PFSK-1 (cell line): Measurements from ENCODE around the gene SV2C.

Experiments used
- POLR2AphosphoS5 ChIP-seq: IDR thresholded peaks from 2 replicates; pipeline ENCODE4 v1.6.1; 2012; ENCODE audit warnings: low read depth, mild to moderate bottlenecking, control low read depth, low read length, moderate library complexity
- SIN3A ChIP-seq: IDR thresholded peaks from 2 replicates; pipeline ENCODE4 v1.6.1; 2012; ENCODE audit warnings: mild to moderate bottlenecking, low read length, moderate library complexity, borderline replicate concordance; ENCODE audit not compliant: insufficient read depth

DNA sequence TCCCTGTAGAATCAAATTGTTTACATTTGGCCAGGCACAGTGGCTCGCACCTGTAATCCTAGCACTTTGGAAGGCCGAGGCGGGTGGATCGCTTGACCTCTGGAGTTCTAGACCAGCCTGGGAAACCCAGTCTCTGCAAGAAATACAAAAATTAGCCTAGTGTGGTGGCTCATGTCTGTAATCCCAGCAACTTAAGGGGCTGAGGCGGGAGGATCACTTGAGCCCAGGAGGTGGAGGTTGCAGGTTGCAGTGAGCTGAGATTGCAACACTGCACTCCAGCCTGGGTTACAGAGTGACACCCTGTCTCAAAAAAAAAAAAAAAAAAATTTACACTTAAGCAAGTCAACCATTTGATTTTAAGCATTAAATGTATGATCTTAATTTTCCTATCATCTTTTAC is 302.4 kb downstream of the SV2C start:
- no peak for TF ChIP-seq SIN3A
- no peak for TF ChIP-seq POLR2AphosphoS5
